ENCODE results near the gene SPDYE4.
"Not testable (repeated sequence)": the region's sequence is repeated elsewhere in the genome, so short reads cannot be mapped to it uniquely, and the experiment has no call there.

SPDYE4 gene, protein sequence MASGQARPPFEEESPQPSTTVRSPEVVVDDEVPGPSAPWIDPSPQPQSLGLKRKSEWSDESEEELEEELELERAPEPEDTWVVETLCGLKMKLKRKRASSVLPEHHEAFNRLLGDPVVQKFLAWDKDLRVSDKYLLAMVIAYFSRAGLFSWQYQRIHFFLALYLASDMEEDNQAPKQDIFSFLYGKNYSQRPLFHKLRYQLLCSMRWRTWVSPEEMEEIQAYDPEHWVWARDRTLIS

DNA sequence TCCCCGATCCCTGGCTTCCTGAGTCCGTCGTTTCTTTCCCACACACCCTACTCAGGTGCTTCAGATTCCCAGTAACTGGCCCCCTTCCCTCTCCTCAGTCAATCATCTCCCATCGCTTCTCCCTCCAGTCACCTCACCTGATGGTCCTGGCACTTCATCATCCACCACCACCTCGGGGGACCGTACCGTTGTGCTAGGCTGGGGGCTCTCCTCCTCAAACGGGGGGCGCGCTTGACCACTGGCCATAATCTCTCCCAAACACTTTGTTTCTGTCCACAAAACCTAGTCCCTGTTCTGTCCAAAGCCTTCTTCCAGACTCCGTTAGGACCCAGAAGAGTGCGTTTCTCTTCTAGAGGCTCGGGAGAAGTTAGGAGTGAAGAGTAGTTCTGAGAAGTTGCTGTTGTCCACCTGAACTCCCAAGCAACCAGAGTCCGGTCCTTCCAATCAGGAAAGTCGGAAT lies at the start of gene SPDYE4:
TSS of gene SPDYE4 (minus strand) at position 410 of the 460 bp plus-strand sequence. CDS start at position 246, 164 bp downstream.
- no peak for DNase-seq (ENCODE audit: low read depth)

DNA sequence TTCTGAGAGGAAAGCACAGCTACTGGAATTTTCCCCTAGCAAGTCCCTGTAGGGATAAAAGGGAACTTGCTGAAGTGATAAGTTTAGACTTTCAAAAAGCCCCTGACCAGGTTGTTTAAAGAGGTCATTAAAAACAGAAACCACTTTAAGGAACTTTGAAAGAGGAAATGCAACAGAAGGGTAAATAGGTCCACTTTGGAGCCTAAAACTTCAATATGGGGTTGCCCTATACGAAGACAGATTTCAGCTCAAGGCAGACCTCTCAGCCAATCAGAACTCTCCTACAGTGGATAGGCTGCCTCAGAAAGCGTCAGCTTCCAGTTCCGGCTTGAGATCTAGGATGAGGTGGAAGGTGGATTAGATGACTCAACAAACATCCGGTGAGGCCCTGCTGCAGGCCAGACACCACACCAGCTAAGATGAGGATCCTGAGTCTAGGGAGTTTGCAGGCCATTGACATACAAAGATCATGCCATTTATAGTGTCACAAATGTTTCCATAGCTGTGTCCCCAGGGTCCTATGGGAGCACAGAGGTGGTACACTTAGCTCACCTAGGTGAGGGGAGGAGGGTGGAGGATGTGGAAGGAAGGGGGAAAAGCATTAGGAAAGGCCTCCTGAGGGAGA lies 48.7 kb upstream of the SPDYE4 start:
- DNase-seq (ENCODE audit: low read depth) = no peak

DNA sequence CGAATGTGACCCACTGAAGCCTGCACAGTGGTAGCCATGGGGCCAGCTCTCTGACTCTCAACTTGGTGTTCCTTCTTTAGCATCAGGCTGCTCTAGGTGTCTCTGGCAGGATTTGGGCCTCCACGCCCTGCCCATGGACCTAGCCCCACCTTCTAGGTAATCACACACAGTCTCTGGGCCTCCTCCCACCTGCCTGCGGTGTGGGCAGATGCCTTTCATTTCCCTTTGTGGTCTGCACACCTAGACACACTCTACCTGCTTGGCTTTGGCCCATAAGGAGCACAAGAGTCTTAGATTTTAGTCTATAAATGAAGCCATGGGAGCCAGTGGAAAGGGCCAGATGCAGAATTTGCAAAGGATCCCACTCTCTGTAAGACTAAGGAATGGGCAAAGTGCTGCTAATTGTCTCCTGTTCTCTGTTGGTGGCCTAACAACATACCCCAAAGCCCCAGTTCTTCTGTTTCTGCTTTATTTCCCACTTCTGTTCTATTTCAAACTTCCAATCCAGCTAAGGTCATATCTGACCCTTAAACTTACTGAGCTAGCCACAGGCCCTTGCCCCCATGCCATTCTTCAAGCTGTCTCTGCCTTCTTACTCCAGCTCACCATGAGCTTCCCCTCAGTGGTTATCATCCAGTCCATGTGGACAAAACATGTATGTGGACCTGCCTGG lies 48.0 kb upstream of the SPDYE4 start:
- DNase-seq (ENCODE audit: low read depth) = no peak

DNA sequence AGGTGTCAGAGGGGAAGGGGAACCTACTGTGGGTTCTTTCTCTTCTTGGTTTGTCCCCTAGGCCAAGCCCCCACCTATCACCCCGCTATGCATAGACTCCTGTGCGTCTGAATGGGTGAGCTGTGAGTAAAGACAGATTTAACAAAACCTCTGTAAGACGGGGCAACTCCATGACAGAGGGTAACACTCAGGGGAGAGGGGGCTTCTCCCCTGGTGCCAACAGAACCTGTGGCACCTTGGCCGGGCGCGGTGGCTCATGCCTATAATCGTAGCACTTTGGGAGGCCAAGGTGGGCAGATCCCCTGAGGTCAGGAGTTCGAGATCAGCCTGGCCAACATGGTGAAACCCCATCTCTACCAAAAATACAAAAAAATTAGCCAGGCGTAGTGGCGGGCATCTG lies 47.0 kb upstream of the SPDYE4 start:
- DNase-seq (ENCODE audit: low read depth) = not testable (repeated sequence)

DNA sequence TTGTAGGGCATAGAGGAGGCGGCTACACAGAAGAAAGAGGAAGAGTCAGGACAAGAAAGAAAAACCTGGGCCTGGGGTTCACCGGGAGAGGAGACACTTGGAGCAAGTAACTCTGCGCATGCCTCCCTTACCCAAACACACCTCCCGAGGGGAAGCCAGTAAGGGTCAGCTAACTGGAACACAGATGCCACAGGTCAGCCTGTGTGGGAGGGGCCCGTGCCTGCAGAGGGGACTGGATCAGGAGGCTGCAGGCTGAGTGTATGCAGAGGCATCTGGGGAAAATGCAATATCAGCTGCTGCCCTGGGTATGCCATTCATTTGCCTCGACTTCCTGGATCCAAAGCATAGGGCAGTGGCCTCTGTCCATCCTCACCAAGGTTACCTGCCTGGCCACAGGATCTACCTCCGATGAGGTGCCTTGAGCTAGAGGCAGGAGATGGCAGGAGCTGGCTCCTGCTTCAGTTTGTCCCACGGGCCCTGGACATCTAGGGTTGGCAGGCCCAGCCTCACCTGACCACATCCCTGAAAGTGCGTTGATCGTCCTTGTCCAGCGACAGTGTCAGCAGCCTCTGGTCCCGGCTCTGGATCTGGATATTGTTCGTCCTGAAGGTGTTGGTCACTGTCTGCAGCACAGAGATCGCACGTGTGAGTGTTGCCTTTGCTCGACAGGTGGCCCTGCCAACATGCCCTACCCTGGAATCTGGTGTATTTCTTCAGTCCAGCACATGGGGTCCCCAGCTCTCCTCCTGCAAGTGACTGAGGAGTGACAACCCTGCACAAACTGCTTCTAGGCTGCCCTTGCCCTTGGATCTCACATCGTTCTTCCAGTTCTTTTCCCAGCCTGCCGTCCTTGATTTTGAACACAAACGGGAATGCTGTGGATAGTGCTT lies 45.4 kb upstream of the SPDYE4 start:
- DNase-seq (ENCODE audit: low read depth) = no peak

DNA sequence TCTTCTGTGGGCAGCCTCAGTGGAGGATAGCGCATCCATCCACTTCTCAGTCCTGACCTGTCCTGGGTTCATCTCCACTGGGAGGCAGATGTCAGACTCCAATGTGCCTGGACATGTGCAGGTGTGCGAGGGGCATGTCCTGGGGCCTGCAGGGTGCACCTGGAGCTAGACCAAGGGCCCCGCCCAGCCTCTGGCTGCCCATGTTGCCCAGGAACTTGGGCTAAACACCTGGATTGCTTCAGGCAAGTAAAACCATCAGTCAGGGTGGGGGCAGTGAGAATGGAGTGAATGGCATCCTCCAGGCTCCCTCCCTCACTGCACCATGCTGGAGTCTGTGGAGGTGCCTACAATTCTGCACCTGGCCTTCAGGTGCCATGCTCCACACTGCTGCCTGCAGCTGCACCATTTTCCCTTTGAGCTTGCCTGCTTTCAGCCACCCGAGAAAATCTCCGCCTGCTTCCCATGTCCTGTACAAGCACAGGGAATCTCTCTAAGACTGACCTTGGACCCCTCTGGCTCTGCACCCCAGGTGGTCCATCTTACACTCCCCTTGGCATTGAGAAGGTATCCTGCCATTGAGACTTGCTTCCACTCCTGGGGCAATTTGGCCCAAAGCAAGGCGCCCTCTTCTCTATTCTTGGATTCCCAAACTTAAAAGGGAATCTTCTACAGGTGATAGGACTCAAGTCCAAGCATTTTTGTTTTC lies 42.9 kb upstream of the SPDYE4 start:
- no peak for DNase-seq (ENCODE audit: low read depth)

DNA sequence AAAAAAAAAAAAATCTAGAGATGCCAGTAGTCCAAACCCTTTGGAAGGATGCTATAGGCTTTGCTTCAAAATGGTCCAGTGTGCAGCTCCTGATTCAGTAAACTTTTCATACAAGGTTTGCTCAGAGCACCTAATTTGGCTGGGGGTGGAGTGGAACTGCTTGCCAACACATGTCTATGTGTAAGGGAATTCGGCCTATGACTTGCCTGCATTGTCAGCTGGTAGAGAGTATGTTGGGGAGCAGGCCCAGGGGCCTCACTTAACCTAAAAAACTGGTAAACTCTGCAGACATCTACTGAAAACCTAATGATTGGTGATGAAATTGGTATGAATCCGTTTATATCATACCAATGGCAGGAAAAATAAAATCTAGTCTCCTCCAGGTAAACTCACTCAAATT lies 42.3 kb upstream of the SPDYE4 start:
- DNase-seq (ENCODE audit: low read depth) = no peak

DNA sequence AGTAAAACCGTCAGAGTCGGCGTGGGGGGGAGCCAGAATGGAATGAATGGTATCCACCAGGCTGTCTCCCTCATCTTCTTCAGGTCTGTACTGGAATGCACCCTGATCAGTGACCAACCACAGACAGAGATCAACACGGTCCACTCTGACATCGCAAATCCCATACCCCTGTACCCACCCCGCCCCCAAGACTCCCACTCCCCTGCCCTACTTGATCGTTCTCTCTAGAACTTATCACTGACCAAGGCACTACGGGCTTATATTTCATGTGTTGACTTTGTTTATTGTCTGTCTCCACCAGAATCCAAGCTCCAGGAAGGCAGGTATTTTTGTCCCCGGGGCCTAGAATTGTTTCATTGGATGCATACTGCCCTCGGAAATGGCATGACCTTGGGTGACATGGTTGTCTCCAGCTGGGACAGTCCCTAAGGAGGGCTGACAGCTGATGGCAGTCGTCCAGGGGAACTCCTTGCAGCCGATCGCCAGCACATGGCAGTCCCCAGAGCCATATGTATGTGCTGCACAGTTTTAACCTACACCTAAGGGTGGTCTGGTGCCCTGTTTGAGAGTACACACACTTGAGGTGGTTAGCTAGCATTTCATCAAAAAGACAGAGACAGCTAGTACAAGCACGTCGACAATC lies 41.3 kb upstream of the SPDYE4 start:
- DNase-seq (ENCODE audit: low read depth) = no peak

DNA sequence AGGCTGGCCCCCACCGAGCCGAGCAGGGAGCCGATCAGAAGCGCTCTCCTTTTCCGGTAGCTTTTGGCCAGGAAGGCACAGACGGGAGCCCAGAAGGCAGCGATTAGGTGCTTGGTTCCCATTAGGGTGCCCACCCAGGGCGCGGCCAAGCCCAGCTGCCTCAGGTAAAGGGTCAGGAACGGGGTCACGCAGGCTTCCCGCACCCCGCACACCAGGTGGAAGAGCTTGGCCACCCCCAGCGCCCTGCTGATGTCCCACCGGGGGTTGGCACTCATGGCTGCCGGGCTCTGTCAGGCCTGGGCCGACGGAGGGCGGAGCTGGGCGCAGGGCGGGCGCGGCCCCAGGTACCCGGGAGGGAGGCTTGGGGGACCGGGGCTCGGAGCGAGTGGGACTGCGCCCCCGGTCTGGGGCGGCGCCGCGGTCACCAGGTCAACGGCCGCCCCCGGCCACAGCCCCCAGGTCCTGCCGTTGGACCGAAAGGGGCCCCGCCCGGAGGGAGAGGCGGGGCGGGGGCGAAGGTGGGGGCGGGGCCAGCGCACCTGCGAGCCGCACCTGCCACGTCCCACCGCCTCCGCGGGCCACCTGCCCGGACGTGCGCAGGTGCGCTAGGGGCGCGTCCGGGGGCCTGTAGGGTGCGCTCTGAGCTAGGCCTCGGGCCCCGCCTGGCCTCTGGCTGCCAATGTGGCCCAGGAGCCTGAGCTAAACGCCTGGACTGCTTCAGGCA lies 40.7 kb upstream of the SPDYE4 start, which contains the start of gene MFSD6L:
TSS of gene MFSD6L (minus strand) at position 520 of the 724 bp plus-strand sequence. CDS start at position 275, 245 bp downstream.
- no peak for DNase-seq (ENCODE audit: low read depth)

DNA sequence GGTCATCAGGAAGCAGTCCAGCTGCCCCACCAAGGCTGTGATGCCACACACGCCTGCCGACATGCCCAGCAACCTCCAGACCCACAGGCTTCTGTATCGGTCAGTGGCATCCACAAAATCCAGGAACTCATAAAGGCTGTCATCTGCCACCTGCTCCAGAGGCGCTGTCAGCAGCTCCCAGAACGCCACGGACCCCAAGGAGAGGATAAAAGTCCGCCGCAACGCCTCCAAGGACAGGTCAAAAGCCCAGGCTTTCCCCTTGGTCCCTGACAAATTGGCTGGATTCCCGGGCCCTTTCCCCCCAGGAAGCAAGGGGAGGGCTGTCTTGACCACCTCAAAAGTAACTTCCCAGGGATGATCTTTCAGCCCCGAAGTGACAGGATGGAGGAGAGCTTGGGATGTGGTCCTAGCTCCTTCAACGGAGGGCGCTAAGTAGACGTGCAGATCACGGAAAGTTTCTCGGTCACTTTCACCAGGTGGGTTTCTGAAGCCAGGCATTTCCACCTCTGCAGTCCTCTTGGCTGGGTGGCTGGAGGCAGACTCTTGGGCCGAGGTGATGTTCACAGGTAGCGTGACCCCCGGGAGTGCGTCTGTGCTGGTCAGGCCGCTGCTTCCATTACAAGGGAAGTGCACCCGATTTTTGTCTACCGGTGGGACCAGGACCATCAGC lies 40.0 kb upstream of the SPDYE4 start:
- no peak for DNase-seq (ENCODE audit: low read depth)

DNA sequence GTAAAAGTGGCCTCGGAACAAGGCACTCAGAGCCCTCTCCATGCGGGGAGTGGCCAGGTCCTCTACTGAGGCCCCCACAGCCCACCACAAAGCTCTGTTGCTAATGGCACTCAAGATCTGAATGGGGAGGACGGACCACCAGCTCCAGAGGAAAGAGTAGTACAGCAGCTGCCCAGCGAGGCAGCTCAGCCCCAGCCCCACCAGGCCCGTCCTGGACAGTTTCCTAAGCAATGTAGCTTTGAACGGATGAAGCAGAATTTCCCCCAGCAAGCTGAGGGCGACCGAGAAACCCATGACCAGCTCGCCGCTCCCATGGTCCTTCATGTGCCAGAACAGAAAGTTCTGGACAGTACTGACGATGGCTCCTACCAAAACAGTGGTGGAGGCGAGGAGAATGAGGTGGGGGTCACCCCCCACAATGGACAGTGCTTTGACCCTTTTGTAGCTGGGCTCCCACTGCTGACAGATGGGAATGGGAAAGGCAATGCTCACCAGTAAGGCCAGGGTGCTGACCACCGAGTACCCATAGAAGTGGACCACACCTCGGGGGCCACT lies 39.4 kb upstream of the SPDYE4 start:
- DNase-seq (ENCODE audit: low read depth) = no peak

DNA sequence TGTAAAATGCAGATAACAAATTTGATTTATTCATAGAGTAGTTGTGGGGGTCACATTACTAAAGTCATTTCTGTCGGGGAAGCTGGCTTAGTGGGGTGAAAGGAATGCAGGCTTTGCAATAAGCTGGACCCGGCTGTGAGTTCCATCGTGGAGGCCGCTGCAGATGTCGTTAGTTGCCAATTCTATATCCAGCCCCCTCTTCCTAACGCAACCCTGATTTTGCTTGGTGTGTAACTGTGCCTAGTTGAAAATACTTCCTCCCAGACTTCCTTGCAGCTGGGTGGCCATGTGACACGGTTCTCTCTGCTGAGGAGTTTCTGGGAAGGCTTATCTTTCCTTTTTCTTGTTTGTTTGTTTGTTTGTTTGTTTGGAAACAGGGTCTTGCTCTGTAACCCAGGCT lies 36.3 kb upstream of the SPDYE4 start:
- no peak for DNase-seq (ENCODE audit: low read depth)

DNA sequence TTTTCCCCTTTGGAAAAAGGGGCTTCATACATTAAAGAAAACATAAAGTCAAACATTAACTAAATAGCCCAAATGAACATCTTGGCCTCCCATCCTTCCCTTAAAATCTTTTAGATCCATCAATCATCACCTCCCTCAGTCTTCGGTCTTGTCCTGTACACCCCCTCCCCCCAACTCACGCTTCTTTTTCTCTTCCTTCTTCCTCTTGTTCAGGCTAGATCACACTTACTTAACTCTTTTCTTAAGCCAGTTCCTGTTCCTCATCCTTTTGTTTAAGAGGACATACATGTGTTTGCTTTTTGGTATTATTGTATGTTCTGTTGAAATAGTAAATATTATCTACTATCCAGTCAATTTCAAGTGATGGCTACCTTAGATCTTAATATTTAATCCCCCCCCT lies 35.3 kb upstream of the SPDYE4 start:
- no peak for DNase-seq (ENCODE audit: low read depth)

DNA sequence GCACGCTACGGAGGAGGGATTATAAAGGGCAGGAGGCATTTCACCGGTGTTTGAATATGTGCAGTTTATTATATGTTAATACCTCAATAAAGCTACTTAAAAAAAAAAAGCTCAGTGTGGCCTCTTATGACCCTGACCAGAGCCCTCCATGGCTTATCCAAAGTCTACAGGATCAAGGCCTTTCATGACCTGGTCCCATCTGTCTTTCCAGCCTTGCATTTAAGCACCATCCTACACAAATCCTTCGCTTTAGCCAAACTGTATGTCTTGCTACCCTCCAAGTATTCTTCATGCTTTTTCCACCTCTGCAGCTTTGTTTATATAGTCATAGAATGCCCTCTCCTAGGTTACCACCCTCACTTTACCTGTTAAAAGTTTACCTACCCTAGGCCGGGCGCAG lies 34.3 kb upstream of the SPDYE4 start:
- DNase-seq (ENCODE audit: low read depth) = no peak

DNA sequence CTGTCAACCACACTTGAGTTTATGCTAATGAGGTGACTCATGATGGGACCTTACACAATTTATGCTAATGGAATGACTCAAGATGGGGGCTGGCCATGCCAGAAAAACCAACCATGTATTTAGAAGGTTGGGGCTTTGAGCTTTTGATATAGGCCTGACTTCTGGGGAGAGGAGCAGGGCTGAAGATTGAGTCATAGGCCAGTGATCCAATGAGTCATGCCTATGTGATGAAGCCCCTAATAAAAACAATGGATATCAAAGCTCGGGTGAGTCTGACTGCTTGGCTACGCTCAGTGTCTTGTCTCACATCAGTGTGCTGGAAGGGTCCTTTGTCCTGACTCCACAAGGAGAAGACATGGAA lies 33.5 kb upstream of the SPDYE4 start:
- peak; percentile 29 for DNase-seq (ENCODE audit: low read depth)

DNA sequence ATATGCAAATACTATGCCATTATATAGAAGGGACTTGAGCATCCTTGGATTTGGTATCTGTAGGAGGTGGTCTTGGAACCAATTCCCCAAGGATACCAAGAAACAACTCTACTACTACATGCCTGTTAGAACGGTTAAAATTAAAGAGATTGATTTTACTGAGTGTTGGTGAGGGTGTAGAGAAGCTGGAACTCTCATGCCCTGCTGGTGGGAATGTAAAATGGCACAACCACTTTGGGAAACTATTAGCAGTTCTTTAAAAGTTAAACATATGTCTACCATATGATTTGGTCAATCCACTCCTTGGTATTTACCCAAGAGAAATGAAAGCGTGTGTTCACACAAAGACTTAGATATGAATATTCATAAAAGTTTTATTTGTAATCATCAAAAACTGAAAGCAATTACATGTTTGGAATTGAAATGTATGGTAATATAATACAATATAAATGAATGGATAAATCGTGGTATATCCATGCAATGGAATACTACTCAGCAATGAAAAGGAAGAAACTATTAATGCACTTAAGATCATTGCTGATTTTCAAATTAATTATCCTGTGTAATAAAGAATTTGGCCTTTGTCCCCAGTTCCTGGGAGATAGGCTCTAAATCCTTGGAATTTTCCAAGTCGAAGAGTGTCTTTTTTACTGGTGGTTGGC lies 33.0 kb upstream of the SPDYE4 start:
- DNase-seq (ENCODE audit: low read depth) = no peak

DNA sequence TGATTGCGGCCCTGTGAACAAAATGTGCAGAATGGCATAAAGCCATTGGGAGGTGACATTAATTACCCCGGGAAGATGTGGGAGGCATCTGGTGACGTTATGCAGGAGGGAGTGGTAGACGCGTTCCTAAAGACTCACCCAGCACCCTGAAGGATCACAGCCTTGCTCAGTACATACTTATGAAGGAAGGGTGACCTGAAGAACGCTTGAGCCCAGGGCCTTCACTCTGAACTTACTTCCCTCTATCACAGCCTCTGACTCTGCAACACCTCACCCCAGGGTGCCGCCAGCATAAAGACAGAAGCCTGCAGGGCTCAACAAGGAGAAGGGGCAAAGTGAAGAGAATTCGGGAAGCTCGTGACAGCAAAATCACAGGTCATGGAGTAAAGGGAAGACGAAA lies 31.4 kb upstream of the SPDYE4 start:
- DNase-seq (ENCODE audit: low read depth) = no peak

DNA sequence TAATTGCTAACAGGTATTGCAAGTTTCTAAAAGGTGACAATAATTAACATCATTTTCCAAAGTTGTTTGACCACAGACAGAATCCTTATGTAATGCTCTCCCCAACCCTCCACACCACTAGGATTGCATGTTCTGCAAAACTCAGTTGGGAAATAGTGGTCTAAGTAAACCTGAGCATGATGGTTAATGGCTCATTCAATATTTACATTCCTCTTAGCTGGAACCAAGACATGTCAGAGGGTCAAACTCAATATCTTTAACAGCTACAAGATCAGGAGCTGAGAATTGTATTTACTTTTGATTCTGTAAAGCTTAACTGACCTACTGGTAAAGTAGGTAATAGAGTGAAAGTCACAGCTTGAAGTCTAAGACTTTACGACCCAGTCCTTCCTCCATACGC lies 30.7 kb upstream of the SPDYE4 start:
- no peak for DNase-seq (ENCODE audit: low read depth)

Measured in GM04503 (cell line).